Chondrocyte (in vitro differentiated cells): Measurements from ENCODE around the gene S100Z. TPM values are rescaled to one million over a fixed set of nuclear protein-coding genes. Genes with fewer than 3 reads are reported as not detected.
"Not testable (repeated sequence)": the region's sequence is repeated elsewhere in the genome, so short reads cannot be mapped to it uniquely, and the experiment has no call there.

Source experiments
- DNase-seq: peaks from one replicate; pipeline ENCODE4 v3.0.0; 2021; ENCODE audit warnings: mixed read lengths, low spot score
- H3K27ac Mint-ChIP-seq: one replicate; pipeline ENCODE4 v1.8.0; 2021; ENCODE audit warnings: mild to moderate bottlenecking, moderate library complexity, mixed read lengths; ENCODE audit not compliant: unreplicated experiment
- H3K27me3 Mint-ChIP-seq: 2 replicates; pipeline ENCODE4 v1.8.0; 2021; ENCODE audit warnings: low read depth, mixed read lengths
- H3K36me3 Mint-ChIP-seq: 2 replicates; pipeline ENCODE4 v1.8.0; 2021; ENCODE audit warnings: low read depth, mixed read lengths
- H3K4me1 Mint-ChIP-seq: 2 replicates; pipeline ENCODE4 v1.8.0; 2021; ENCODE audit warnings: low read depth, mild to moderate bottlenecking, mixed read lengths
- H3K4me3 Mint-ChIP-seq: one replicate; pipeline ENCODE4 v1.8.0; 2021; ENCODE audit warnings: mild to moderate bottlenecking, moderate library complexity, mixed read lengths; ENCODE audit not compliant: unreplicated experiment
- H3K9me3 Mint-ChIP-seq: 2 replicates; pipeline ENCODE4 v1.8.0; 2021; ENCODE audit warnings: low read depth, mixed read lengths
- CTCF ChIP-seq: fragments of 200-600 bp; sonication (generic); IDR thresholded peaks from 2 replicates; pipeline ENCODE4 v1.5.0; 2021; ENCODE audit warnings: antibody characterized with exemption, mild to moderate bottlenecking, moderate library complexity
- total RNA-seq: library from RNA; stranded (reverse); gene quantifications from 3 replicates; pipeline ENCODE4 v1.2.1, GENCODE V29; 2021

S100Z gene
- total RNA-seq, 1 donor from 2014 or later = not detected

- Mint-ChIP-seq H3K36me3 (no peaks in the 10 kb centered on the region), H3K4me1 (no peaks in the 10 kb centered on the region), H3K27ac (no peak overlapping the region), H3K9me3 (no peaks in the 10 kb centered on the region), H3K4me3 (no peak overlapping the region), H3K27me3 (no peaks in the 10 kb centered on the region)
- DNase-seq = no peak
- TF ChIP-seq CTCF = no peak
Measured at GRCh38 chr5:76850543-76851145, 830 bp downstream of the S100Z start.

- Mint-ChIP-seq H3K9me3 (no peaks in the 10 kb centered on the region), H3K27me3 (no peaks in the 10 kb centered on the region), H3K4me1 (no peaks in the 10 kb centered on the region), H3K27ac (no peak overlapping the region), H3K4me3 (no peak overlapping the region), H3K36me3 (no peaks in the 10 kb centered on the region)
- no peak for DNase-seq
- no peak for TF ChIP-seq CTCF
Measured at GRCh38 chr5:76851728-76852369, 2.0 kb downstream of the S100Z start.

GRCh38 chr5:76852772-76853171 lies 3.0 kb downstream of the S100Z start:
- Mint-ChIP-seq H3K36me3 (no peaks in the 10 kb centered on the region), H3K9me3 (no peaks in the 10 kb centered on the region), H3K27me3 (no peaks in the 10 kb centered on the region), H3K4me3 (no peak overlapping the region), H3K4me1 (no peaks in the 10 kb centered on the region), H3K27ac (no peak overlapping the region)
- TF ChIP-seq CTCF = no peak
- DNase-seq = no peak

- not testable (repeated sequence) for H3K9me3 Mint-ChIP-seq, H3K4me1 Mint-ChIP-seq, H3K27me3 Mint-ChIP-seq, DNase-seq, H3K4me3 Mint-ChIP-seq, H3K27ac Mint-ChIP-seq, H3K36me3 Mint-ChIP-seq
Measured at GRCh38 chr5:76853741-76854140, 3.9 kb downstream of the S100Z start.

GRCh38 chr5:76854644-76855043 lies 4.8 kb downstream of the S100Z start:
- Mint-ChIP-seq H3K4me1 (no peaks in the 10 kb centered on the region), H3K4me3 (no peak overlapping the region), H3K36me3 (no peaks in the 10 kb centered on the region), H3K27ac (no peak overlapping the region), H3K27me3 (no peaks in the 10 kb centered on the region), H3K9me3 (no peaks in the 10 kb centered on the region)
- no peak for DNase-seq
- no peak for TF ChIP-seq CTCF

- H3K27ac Mint-ChIP-seq, H3K36me3 Mint-ChIP-seq, H3K4me3 Mint-ChIP-seq, H3K9me3 Mint-ChIP-seq, H3K4me1 Mint-ChIP-seq, DNase-seq, H3K27me3 Mint-ChIP-seq: not testable (repeated sequence)
Measured at GRCh38 chr5:76855501-76855900, 5.7 kb downstream of the S100Z start.
